ENCODE data around the gene ZXDC.

GRCh38 chr3:126500016-126500415 lies 24.3 kb upstream of the ZXDC start:
- TF ChIP-seq POLR2A (IDR thresholded peaks at IDR 0.05; ENCODE audit: low read depth, low read length) (no peak), TAF1 (IDR thresholded peaks at IDR 0.05; ENCODE audit: low read depth, low read length) (no peak), POLR2AphosphoS5 (IDR thresholded peaks at IDR 0.05; ENCODE audit: low read depth, low read length) (no peak), SPI1 (IDR thresholded peaks at IDR 0.05; ENCODE audit: low read depth, low read length) (no peak), POU2F2 (IDR thresholded peaks at IDR 0.05; ENCODE audit: low read depth, low read length) (no peak)

Measured in GM12891 (cell line).